Glutamatergic neuron (in vitro differentiated cells): ENCODE results near the gene TNNT3. TPM values are rescaled to one million over a fixed set of nuclear protein-coding genes. Genes with fewer than 3 reads are reported as not detected.

Source experiments
- DNase-seq: peaks from one replicate; pipeline ENCODE4 v3.0.0; 2022
- H3K27ac Mint-ChIP-seq: one replicate; pipeline ENCODE4 v1.8.0; 2020; ENCODE audit warnings: mild to moderate bottlenecking, mixed read lengths, inconsistent platforms; ENCODE audit not compliant: unreplicated experiment
- H3K27me3 Mint-ChIP-seq: one replicate; pipeline ENCODE4 v1.8.0; 2020; ENCODE audit warnings: mild to moderate bottlenecking, moderate library complexity, mixed read lengths, inconsistent platforms; ENCODE audit not compliant: unreplicated experiment
- H3K36me3 Mint-ChIP-seq: one replicate; pipeline ENCODE4 v1.8.0; 2020; ENCODE audit warnings: mild to moderate bottlenecking, mixed read lengths, inconsistent platforms; ENCODE audit not compliant: unreplicated experiment
- H3K4me1 Mint-ChIP-seq: one replicate; pipeline ENCODE4 v1.8.0; 2020; ENCODE audit warnings: mild to moderate bottlenecking, low read depth, mixed read lengths, inconsistent platforms; ENCODE audit not compliant: unreplicated experiment
- H3K4me3 Mint-ChIP-seq: one replicate; pipeline ENCODE4 v1.8.0; 2020; ENCODE audit warnings: mild to moderate bottlenecking, mixed read lengths, inconsistent platforms; ENCODE audit not compliant: unreplicated experiment
- H3K9me3 Mint-ChIP-seq: one replicate; pipeline ENCODE4 v1.8.0; 2020; ENCODE audit warnings: mild to moderate bottlenecking, moderate library complexity, mixed read lengths, inconsistent platforms; ENCODE audit not compliant: unreplicated experiment
- CTCF ChIP-seq: fragments of 200-600 bp; sonication (generic); IDR thresholded peaks from one replicate; pipeline ENCODE4 v1.5.0; 2021; ENCODE audit not compliant: partially characterized antibody, unreplicated experiment
- total RNA-seq: library from RNA; stranded (reverse); fragmentation: NEBNext Ultra II Directional; extraction: Animal tissue kit (Norgen Biotek cat#: 25700); gene quantifications from one replicate; pipeline ENCODE4 v1.2.1, GENCODE V29; 2021; ENCODE audit not compliant: unreplicated experiment

TNNT3 gene
- total RNA-seq, 1 donor from 2014 or later, result not detected

- DNase-seq, result peak; percentile 83
- peaks cover 1% of the 10 kb centered on the region for H3K4me1 Mint-ChIP-seq
- no peaks in the 10 kb centered on the region for H3K36me3 Mint-ChIP-seq
Measured at GRCh38 chr11:1876361-1877063, 43.0 kb upstream of the TNNT3 start.

GRCh38 chr11:1877211-1878136 lies 42.0 kb upstream of the TNNT3 start:
- TF ChIP-seq CTCF, result no peak
- H3K27ac Mint-ChIP-seq, result no peak overlapping the region
- H3K36me3 Mint-ChIP-seq, result no peaks in the 10 kb centered on the region
- no peak overlapping the region for H3K4me3 Mint-ChIP-seq
- peaks cover 5% of the 10 kb centered on the region for H3K27me3 Mint-ChIP-seq
- DNase-seq, result peak; percentile 9
- H3K4me1 Mint-ChIP-seq, result peaks cover 1% of the 10 kb centered on the region
- peaks cover 2% of the 10 kb centered on the region for H3K9me3 Mint-ChIP-seq

More at GRCh38 chr11:1876361-1877063, 43.0 kb upstream of the TNNT3 start:
- peak; percentile 69 for TF ChIP-seq CTCF
- H3K4me3 Mint-ChIP-seq, result no peak overlapping the region
- H3K9me3 Mint-ChIP-seq, result peaks cover 2% of the 10 kb centered on the region
- no peak overlapping the region for H3K27ac Mint-ChIP-seq
- peaks cover 9% of the 10 kb centered on the region for H3K27me3 Mint-ChIP-seq

- DNase-seq, result no peak
- no peak for TF ChIP-seq CTCF
- Mint-ChIP-seq H3K4me3 (no peak overlapping the region), H3K4me1 (peaks cover 1% of the 10 kb centered on the region), H3K27me3 (peaks cover 4% of the 10 kb centered on the region), H3K27ac (no peak overlapping the region), H3K36me3 (no peaks in the 10 kb centered on the region), H3K9me3 (peaks cover 2% of the 10 kb centered on the region)
Measured at GRCh38 chr11:1878137-1879031, 41.1 kb upstream of the TNNT3 start.

- Mint-ChIP-seq H3K27ac (no peak overlapping the region), H3K4me3 (no peak overlapping the region), H3K27me3 (peaks cover 4% of the 10 kb centered on the region), H3K36me3 (no peaks in the 10 kb centered on the region), H3K4me1 (peaks cover 1% of the 10 kb centered on the region), H3K9me3 (peaks cover 2% of the 10 kb centered on the region)
- no peak for DNase-seq
- TF ChIP-seq CTCF, result no peak
Measured at GRCh38 chr11:1879342-1879940, 40.1 kb upstream of the TNNT3 start.
